Measurements from ENCODE around the gene PLK2. TPM values are rescaled to one million over a fixed set of nuclear protein-coding genes. Genes with fewer than 3 reads are reported as not detected.
A peak's percentile ranks its signal among the peaks of the same experiment; 100 is the strongest.

The PLK2 gene
- total RNA-seq, 1 donor from 2014 or later: 53.4 TPM

DNA sequence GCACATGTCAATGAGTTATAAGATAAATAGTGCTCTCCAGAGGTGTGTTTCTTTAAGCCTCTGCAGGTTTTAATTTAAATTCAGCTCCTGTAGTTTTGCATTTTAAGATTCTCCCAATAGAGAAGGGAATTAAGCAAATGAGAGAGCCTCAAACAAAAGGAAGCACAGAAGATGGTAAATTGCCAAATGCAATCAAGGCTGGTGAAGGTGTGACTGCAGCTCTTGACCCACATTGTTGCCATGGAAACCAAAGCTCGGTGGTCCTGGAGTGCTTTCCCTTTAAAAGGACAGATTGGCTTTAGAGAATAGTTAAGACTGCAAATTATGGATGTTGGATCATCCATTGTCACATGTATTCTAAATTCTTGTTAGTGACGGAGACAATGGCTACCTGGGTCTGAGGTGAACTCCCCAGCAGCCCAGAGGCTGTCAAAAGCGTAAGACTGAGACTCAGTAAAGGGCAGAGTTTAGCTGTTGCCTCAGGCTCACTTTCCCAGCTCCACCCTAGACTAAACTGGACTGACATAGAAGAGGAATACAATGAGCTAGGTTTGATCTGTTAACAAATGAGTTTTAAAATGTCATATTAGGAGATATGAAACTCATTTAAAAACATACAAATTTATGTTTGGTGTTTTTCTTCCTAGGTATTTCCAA, 43.6 kb upstream of the PLK2 start:
- Mint-ChIP-seq H3K4me3 (ENCODE audit: low read depth) (no peak overlapping the region), H3K9me3 (ENCODE audit: low read depth) (no peaks in the 10 kb centered on the region), H3K27ac (no peak overlapping the region), H3K36me3 (ENCODE audit: insufficient read depth) (no peaks in the 10 kb centered on the region), H3K27me3 (no peaks in the 10 kb centered on the region), H3K4me1 (ENCODE audit: low read depth) (peaks cover 37% of the 10 kb centered on the region)
- no peak for DNase-seq (ENCODE audit: low spot score, unreplicated experiment)
- TF ChIP-seq, protein P1, sequence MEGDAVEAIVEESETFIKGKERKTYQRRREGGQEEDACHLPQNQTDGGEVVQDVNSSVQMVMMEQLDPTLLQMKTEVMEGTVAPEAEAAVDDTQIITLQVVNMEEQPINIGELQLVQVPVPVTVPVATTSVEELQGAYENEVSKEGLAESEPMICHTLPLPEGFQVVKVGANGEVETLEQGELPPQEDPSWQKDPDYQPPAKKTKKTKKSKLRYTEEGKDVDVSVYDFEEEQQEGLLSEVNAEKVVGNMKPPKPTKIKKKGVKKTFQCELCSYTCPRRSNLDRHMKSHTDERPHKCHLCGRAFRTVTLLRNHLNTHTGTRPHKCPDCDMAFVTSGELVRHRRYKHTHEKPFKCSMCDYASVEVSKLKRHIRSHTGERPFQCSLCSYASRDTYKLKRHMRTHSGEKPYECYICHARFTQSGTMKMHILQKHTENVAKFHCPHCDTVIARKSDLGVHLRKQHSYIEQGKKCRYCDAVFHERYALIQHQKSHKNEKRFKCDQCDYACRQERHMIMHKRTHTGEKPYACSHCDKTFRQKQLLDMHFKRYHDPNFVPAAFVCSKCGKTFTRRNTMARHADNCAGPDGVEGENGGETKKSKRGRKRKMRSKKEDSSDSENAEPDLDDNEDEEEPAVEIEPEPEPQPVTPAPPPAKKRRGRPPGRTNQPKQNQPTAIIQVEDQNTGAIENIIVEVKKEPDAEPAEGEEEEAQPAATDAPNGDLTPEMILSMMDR (IDR thresholded peaks at IDR 0.05; ENCODE audit: unreplicated experiment): no peak

DNA sequence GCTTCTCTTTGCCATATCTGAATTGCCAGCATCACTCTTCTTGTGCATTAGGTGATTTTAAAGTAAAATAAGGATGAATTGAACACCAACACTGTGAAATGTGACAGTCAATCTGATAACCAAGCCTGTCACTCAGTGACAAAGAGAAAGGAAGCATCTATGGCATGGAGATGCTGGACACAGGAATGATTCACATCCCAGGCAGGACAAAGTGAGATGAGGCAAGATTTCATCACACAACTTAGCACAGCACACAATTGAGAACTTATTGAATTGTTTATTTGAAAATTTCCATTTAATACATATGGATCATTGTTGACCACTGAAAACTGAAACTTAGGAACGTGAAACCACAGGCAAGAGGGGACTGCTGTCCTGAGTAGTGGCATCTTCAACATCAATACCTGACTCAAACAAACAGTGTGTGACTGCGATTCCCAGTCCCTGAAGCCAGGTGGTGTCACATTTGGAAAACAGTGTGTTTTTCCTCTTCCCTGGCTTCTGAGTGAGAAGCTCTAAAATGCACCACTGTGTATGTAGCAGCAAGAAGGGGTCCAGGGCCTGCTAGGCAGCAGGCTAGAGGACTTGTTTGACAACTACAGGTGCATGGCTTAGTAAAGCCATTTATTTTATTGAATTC, 42.0 kb upstream of the PLK2 start:
- Mint-ChIP-seq H3K27ac (no peak overlapping the region), H3K4me1 (ENCODE audit: low read depth) (peaks cover 33% of the 10 kb centered on the region), H3K27me3 (no peaks in the 10 kb centered on the region), H3K36me3 (ENCODE audit: insufficient read depth) (no peaks in the 10 kb centered on the region), H3K9me3 (ENCODE audit: low read depth) (no peaks in the 10 kb centered on the region), H3K4me3 (ENCODE audit: low read depth) (no peak overlapping the region)
- TF ChIP-seq, protein P1 (IDR thresholded peaks at IDR 0.05; ENCODE audit: unreplicated experiment): peak; percentile 26
- no peak for DNase-seq (ENCODE audit: low spot score, unreplicated experiment)

DNA sequence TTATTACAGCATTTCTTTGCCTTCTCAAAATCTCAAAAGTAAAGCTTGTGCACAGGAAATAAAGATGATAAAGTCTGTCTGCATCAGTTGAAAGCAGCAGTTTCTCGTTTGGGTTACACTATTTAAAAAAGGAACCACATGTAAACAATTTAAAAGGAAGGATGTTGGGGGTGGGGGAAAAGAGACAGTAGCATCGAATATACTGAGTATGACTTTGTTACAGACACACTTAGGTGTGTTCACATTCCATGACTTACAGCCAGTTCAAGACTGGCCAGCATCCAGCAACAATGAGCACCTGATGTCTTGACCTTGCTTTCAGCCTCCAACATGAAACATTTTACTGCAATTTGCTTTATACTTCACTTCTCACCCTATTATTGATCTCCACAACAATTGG, 40.1 kb upstream of the PLK2 start:
- no peak overlapping the region for H3K4me3 Mint-ChIP-seq (ENCODE audit: low read depth)
- TF ChIP-seq, protein P1 (IDR thresholded peaks at IDR 0.05; ENCODE audit: unreplicated experiment): no peak
- no peak for DNase-seq (ENCODE audit: low spot score, unreplicated experiment)
- no peaks in the 10 kb centered on the region for H3K9me3 Mint-ChIP-seq (ENCODE audit: low read depth)
- H3K27ac Mint-ChIP-seq: peak overlapping the region; percentile 61
- H3K4me1 Mint-ChIP-seq (ENCODE audit: low read depth): peaks cover 30% of the 10 kb centered on the region
- H3K36me3 Mint-ChIP-seq (ENCODE audit: insufficient read depth): no peaks in the 10 kb centered on the region
- H3K27me3 Mint-ChIP-seq: no peaks in the 10 kb centered on the region

GRCh38 chr5:58499231-58499630, 39.3 kb upstream of the PLK2 start:
- Mint-ChIP-seq H3K9me3 (ENCODE audit: low read depth) (no peaks in the 10 kb centered on the region), H3K4me1 (ENCODE audit: low read depth) (peaks cover 25% of the 10 kb centered on the region), H3K36me3 (ENCODE audit: insufficient read depth) (no peaks in the 10 kb centered on the region), H3K27ac (no peak overlapping the region), H3K27me3 (no peaks in the 10 kb centered on the region), H3K4me3 (ENCODE audit: low read depth) (no peak overlapping the region)
- DNase-seq (ENCODE audit: low spot score, unreplicated experiment): no peak
- TF ChIP-seq, protein P1 (IDR thresholded peaks at IDR 0.05; ENCODE audit: unreplicated experiment): no peak

DNA sequence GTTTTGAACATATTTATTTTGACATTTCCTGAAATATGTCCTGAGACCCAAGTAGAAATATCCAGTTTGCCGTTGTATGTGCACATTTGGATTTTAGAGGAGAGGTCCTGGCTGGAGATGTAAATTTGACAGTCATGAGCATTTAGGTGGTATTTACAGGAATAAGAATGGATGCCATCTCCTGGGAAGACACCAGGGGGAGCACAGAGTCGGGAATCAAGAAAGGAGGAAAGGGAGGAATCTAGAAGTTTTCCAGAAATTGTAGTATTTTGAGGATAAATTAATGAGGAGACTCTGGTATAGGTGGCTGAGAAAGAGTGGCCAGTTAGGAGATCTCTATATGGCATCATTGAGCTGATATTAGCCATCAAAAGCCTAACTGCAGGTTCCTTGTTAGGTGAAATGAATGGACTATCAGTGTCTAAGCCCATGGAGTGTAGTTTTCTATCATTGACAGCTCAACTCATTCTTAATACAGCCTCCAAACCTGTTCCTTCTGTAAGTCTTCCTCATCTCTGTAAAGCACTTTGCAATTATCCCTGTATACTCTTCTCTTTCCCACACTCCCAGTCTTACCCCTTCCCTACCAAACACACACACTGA, 38.6 kb upstream of the PLK2 start:
- TF ChIP-seq, protein P1 (IDR thresholded peaks at IDR 0.05; ENCODE audit: unreplicated experiment): peak; percentile 74
- no peaks in the 10 kb centered on the region for H3K9me3 Mint-ChIP-seq (ENCODE audit: low read depth)
- DNase-seq (ENCODE audit: low spot score, unreplicated experiment): peak; percentile 14

More for the DNA sequence above, 38.6 kb upstream of the PLK2 start:
- no peaks in the 10 kb centered on the region for H3K36me3 Mint-ChIP-seq (ENCODE audit: insufficient read depth)
- no peak overlapping the region for H3K27ac Mint-ChIP-seq
- H3K4me1 Mint-ChIP-seq (ENCODE audit: low read depth): peaks cover 25% of the 10 kb centered on the region
- no peak overlapping the region for H3K4me3 Mint-ChIP-seq (ENCODE audit: low read depth)
- no peaks in the 10 kb centered on the region for H3K27me3 Mint-ChIP-seq

Measured in progenitor cell of endocrine pancreas (in vitro differentiated cells).